ENCODE data around the gene PTGER3.

DNA sequence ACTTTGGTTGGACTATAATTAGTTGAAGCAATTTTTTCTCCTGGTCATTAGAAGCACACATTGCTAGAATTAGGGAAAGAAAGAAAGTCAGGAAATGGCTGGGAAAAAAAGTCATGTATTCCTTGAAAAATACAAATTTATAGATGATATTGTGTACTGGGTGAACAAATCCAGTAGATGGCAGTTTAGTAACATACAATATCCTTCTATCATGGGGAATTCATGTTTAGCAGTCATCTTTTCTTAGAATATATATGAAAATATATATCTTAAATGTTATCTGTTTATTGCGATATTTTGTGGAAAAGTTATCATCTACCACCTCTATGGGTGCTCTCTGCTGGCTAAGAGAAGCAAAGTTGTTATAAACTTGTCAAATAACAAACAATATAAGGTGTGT is 46.3 kb upstream of the PTGER3 start:
- no peak for TF ChIP-seq CTBP1 (IDR thresholded peaks at IDR 0.05; ENCODE audit: borderline replicate concordance)
- no peak for TF ChIP-seq ZNF384 (IDR thresholded peaks at IDR 0.05)
- TF ChIP-seq SP1 (IDR thresholded peaks at IDR 0.05), result no peak
- no peak for TF ChIP-seq ARNT (IDR thresholded peaks at IDR 0.05)
- no peak for TF ChIP-seq SUZ12 (IDR thresholded peaks at IDR 0.05)
- TF ChIP-seq ELF4 (IDR thresholded peaks at IDR 0.05), result no peak
- no peak for TF ChIP-seq FOXM1 (IDR thresholded peaks at IDR 0.05; ENCODE audit: borderline replicate concordance)
